ENCODE results near the gene GNB5.

GNB5 gene

GRCh38 chr15:52144656-52145178 lies 46.5 kb downstream of the GNB5 start:
- DNase-seq (ENCODE audit: low read depth in 1 of 2, low spot score in 1 of 2): no peak

- no peak for DNase-seq (ENCODE audit: low read depth in 1 of 2, low spot score in 1 of 2)
Observed at GRCh38 chr15:52143873-52144272, 47.3 kb downstream of the GNB5 start.

GRCh38 chr15:52140646-52141045 lies 50.5 kb downstream of the GNB5 start:
- no peak for DNase-seq (ENCODE audit: low read depth in 1 of 2, low spot score in 1 of 2)

- peak; percentile 31 to 38 for DNase-seq (ENCODE audit: low read depth in 1 of 2, low spot score in 1 of 2)
Observed at GRCh38 chr15:52139599-52140462, 51.4 kb downstream of the GNB5 start.

- DNase-seq (ENCODE audit: low read depth in 1 of 2, low spot score in 1 of 2): no peak
Observed at GRCh38 chr15:52137432-52138357, 53.5 kb downstream of the GNB5 start.

- DNase-seq (ENCODE audit: low read depth in 1 of 2, low spot score in 1 of 2): no peak
Observed at GRCh38 chr15:52136442-52136980, 54.7 kb downstream of the GNB5 start.

GRCh38 chr15:52134502-52135144 lies 56.6 kb downstream of the GNB5 start:
- no peak for DNase-seq (ENCODE audit: low read depth in 1 of 2, low spot score in 1 of 2)

- no peak for DNase-seq (ENCODE audit: low read depth in 1 of 2, low spot score in 1 of 2)
Observed at GRCh38 chr15:52133510-52134220, 57.5 kb downstream of the GNB5 start.

GRCh38 chr15:52132066-52132465 lies 59.1 kb downstream of the GNB5 start:
- no peak for DNase-seq (ENCODE audit: low read depth in 1 of 2, low spot score in 1 of 2)

GRCh38 chr15:52128568-52128967 lies 62.6 kb downstream of the GNB5 start:
- DNase-seq (ENCODE audit: low read depth in 1 of 2, low spot score in 1 of 2): no peak

- DNase-seq (ENCODE audit: low read depth in 1 of 2, low spot score in 1 of 2): no peak
Observed at GRCh38 chr15:52124270-52124880, 66.8 kb downstream of the GNB5 start.

GRCh38 chr15:52121896-52122295 lies 69.3 kb downstream of the GNB5 start:
- DNase-seq (ENCODE audit: low read depth in 1 of 2, low spot score in 1 of 2): no peak

- no peak for DNase-seq (ENCODE audit: low read depth in 1 of 2, low spot score in 1 of 2)
Observed at GRCh38 chr15:52121006-52121405, 70.2 kb downstream of the GNB5 start.

- no peak for DNase-seq (ENCODE audit: low read depth in 1 of 2, low spot score in 1 of 2)
Observed at GRCh38 chr15:52120488-52120887, 70.7 kb downstream of the GNB5 start.

GRCh38 chr15:52118969-52119749 lies 72.0 kb downstream of the GNB5 start:
- no peak for DNase-seq (ENCODE audit: low read depth in 1 of 2, low spot score in 1 of 2)

GRCh38 chr15:52117549-52117948 lies 73.6 kb downstream of the GNB5 start:
- no peak for DNase-seq (ENCODE audit: low read depth in 1 of 2, low spot score in 1 of 2)

- DNase-seq (ENCODE audit: low read depth in 1 of 2, low spot score in 1 of 2): no peak
Observed at GRCh38 chr15:52115598-52116427, 75.4 kb downstream of the GNB5 start.

All from activated T-helper 1 cell treated with anti-CD3 and anti-CD28 coated beads, Interleukin-2, amount 50 U/mL, for 16 hours (primary cell).